NCI-H2227 (cell line): Measurements from ENCODE around the gene PSMB3.

Experiments
- DNase-seq: peaks from one replicate; lab custom pipeline; 2025; ENCODE audit not compliant: unreplicated experiment; lab: John Stamatoyannopoulos, UW

The PSMB3 gene

DNA sequence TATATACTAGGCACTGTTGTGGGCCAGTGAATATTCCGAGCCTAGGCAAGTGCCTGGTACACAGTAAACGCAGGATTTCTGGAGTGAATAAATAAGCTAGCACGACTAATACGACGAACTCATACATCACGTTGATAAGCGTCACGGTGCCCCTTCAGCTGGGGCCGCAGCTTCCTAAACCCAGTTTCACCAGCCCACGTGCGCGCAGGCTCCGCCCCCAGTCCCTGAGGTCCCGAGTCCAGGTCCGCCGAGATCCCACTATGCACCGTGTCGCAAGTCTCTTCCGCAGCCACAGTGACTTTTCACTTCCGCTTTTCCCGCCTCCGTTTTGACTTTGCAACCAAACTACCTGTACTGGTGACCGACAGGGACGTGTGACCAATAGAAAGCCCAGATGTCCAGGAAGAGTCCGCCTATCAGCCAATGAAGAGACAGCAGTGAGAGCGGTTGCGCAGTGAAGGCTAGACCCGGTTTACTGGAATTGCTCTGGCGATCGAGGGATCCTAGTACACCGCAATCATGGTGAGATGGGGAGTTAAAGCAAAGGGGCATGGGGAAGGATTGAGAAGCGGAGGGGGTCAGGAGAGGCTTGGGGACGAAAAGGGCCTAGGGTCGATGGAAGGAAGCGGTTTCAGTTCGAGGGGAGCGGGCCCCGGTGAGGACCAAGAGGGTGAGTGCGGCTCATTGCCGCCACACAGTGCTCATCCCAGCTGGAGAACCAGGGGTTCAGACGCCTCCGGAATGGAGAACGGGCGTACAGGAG is at the start of gene PSMB3:
Gene PSMB3 (plus strand): TSS at position 434 of the 763 bp plus-strand sequence. CDS start 86 bp downstream, at position 520.
- peak; percentile 99 for DNase-seq

DNA sequence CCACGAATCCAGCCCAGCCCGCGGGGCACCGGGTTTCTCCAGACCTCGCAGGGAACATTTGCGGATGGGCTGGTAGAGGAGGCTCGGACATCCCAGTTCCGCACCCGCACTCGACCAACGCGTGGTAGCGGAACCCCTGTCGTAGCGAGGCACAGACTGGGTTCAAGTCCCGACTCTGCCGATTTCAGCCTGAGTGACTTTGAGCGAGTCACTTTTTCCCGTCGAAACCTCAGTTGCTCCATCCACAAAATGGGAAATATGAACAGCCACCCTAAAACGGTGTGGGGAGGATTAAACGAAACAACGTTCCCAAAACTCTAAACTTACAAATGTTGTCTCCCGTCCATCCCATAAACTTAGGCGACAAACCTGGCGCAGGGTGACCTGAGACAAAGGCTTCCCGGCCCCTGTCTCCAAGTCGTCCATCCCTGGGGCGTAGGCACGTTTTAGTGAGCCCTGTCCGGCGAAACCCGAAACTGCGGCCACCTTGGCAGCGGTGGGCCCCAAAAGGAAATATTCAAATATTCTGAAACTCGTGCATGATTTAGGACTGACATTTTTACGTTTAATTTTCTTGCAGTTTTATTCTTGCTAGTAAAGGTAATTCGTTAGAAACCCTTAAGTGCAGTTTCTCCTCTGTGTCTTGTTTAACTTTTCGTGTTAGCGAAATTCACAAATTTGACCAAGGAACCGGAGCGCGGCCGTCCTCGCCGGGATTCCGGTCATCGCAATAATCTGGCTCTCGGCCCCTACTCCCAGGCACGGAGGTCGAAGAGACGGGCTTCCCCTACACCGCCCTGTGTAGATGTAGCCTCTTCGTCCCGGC is 49.4 kb upstream of the PSMB3 start:
- no peak for DNase-seq

DNA sequence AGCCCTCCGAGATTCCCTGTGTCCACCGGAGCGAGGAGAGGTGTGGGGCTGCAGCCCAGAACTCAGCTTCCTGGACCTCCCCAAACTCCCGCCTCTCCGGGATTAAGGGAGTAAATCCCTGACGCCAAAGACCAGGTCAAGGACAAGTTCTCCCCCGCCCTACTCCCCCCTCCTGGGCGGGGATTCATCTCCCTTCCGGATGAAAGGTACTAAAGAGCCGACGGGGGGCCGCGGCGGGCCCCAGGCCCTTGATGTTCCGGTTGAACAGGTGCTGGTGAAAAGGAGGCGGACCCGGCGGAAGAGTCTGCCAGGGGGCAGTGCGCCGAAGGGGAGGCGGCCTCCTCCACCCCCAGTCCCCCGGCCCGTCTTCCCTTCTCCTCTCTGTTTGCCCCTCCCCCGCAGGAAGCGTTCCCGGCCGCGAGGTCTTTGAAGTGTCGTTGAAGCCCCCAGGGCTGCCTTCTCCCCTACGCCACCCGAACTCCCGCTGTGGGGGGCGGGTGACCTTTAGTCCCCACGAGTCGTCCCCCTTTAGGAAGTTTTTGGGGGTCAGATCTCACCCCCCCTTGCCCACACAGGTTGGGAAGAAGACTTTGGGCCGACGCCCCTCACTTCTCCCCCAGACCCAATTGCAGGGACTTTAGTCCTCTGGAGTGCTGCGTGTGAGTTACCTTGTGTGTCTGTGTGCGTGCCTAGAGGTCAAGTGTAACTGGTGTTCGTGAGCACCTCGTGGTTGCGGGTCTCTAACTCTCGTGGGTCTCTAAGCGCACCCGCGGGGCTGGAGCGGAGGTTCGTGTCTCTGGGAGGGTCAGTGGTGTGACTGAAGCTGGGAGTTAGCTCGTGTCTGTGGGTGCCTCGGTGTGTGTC is 48.6 kb upstream of the PSMB3 start:
- DNase-seq, result peak; percentile 90

DNA sequence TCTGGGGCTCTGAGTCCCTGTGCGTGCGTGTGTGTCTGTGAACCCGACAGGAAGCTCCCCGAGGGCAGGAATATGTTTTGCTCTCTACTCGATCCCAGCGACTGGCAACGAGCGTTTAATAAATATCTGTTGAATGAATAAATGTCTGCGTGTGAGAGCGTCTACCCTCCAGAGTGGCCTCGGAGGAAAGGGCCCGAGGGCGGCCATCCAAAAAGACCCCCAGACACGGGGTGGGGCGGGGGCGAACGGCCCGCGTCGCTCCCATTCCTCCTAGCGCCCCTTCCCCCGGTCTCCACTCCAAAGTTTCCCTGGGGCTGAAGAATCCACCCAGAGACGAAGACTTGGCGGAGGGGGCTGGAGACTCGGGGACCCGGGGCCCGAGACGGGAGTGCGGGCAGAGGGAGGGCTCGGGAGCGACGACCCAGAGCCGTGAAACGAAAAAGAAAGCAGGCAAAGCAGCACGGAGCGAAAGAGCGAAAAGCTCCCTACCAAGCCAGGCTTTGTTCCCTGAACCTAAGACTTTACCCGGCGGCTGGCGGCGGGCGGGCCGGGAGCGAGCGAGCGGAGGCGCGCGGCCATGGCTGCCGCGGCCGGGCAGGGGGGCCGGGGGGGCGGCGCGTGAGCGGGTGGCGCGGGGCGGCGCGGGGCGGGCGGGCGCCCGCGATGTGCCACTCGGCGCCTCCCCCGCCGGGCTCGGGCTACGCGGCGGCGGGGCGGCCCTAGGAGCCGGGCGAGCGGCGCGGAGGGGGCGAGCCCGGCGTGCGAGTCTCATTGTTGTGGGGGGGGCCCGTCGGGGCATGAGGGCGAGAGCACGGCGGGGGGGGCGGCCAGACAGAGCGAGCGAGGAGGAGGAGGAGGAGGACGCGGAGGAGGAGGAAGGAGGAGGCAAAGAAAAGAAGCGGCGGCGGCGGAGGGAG is 47.7 kb upstream of the PSMB3 start, which contains the start of gene MLLT6:
Gene MLLT6 (plus strand): TSS at position 668 of the 917 bp plus-strand sequence. CDS start 360 bp downstream, outside the sequence.
- DNase-seq, result peak; percentile 89

DNA sequence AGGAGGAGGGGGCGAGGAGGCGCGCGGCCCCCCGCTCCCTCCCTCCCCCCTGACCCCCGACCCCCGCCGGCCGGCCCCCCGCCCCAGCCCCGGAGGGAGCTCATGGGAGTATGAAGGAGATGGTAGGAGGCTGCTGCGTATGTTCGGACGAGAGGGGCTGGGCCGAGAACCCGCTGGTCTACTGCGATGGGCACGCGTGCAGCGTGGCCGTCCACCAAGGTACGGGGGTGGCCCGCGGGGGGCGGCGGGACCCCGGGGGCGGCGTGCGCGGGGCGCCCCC is 47.1 kb upstream of the PSMB3 start:
- peak; percentile 60 for DNase-seq

DNA sequence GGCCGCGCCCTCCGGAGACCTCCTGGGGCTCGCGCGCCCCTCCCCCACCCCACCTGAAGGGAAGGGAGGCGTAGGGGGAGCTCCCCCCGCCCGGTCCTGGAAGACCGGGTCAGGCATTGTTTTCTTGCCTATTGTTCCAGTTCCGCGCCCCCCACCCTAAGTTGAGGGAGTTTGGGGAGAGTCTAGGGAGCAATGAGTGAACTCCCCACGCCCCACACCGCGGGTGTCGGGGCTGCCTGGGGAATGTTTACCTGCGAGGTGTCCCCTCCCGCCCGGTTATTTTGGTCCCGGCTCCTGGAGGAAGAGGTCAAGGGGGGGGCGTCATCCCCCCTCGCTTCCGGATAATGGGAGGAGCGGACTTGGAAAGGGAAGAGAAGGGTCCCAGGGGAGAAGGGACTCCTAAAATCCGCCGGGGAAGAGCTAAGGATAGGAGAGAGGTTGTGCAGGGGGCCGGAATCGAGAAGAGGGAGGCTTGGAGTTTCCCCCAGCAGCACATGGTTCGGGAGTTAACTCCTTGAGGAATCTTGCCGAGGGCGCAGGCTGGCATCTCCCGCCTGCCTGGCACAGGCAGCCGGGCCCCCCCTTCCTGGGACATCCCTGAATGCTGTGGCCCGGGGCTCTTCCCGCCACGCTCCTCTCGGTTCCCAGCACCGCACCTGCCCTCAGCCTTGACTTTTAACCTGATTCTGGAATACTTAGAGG is 46.6 kb upstream of the PSMB3 start:
- peak; percentile 65 for DNase-seq

DNA sequence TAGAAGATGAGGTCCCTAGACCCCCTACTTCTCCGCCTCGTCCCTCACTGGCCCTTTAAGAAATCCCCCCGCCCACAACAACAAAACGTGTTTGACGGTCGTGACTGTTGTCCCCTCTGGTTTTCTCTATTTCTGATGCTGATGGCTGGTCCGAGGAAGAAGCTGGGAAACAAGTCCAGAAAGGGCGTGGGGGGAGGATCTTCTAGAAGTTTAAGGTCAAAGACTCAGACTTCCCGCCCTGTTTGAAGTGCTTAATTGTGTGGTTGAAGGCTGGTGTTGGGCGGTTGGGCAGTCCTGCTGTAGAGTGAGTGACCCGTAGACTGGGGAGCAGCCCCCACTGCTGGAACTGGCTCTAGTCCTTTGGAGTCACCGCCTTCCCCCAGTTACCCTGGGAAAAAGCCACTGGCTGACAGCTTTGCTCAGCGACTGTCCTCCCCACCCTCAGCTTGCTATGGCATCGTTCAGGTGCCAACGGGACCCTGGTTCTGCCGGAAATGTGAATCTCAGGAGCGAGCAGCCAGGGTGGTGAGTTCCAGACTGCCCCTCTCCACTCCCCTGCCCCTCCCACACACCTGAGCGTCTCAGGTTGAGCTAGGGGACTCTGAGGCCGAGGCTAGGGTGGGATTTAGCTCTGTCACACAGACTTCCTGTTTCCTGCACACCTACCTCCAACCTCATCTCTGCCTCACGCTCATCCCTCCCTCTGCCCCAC is 45.9 kb upstream of the PSMB3 start:
- peak; percentile 56 for DNase-seq

DNA sequence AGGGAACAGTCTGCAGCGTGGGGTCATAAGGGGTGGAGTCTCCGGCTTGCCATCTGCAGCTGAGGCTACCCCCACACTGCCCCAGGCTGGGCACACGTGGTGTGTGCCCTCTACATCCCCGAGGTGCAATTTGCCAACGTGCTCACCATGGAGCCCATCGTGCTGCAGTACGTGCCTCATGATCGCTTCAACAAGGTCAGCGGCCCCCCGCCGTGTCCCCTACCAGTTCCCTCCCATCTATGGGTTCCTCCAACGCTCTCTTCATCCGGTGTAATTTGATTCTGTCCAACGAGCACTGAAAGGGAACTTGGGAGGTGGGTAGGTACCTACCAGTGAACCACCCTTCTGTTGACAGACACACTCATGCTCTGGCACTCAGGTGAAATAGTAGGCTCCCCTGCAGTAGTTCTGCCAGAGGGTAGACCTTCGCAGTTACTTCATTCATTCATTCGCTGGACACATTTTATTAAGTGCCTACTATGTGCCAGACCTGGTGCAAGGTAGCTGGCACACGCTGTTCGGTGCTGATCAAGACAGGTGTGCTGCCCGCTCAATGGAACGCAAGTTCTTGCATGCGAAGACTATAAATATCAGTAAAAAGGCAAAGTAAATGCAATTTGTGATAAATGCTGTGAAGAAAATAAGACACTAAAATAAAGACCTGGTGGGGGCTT is 44.7 kb upstream of the PSMB3 start:
- no peak for DNase-seq

DNA sequence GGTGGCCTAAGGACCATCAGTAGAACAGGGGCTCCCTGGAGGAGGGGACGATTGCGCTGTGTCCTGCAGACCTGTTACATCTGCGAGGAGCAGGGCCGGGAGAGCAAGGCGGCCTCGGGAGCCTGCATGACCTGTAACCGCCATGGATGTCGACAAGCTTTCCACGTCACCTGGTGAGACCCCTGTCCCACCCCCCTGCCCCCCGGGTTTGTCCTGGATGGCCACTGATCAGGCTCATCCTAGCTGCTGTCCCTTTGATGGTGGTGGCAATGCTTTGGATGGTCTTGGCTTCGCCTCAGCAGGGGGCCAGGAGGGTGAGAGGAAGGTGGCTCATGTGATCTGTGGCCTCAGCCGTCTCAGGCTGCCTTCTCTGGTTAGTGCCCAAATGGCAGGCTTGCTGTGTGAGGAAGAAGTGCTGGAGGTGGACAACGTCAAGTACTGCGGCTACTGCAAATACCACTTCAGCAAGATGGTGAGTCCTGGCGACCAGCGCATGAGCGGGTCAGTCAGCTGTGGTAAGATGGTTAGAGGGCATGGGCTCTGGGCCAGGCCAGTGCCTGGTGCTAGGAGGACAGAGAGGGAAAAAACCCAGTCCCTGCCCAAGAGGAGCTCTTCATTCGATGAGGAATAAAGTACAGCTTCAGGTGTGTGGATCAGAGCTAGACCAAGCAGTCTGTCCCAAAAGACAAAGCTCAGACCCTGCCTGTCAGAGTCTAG is 43.3 kb upstream of the PSMB3 start:
- no peak for DNase-seq

DNA sequence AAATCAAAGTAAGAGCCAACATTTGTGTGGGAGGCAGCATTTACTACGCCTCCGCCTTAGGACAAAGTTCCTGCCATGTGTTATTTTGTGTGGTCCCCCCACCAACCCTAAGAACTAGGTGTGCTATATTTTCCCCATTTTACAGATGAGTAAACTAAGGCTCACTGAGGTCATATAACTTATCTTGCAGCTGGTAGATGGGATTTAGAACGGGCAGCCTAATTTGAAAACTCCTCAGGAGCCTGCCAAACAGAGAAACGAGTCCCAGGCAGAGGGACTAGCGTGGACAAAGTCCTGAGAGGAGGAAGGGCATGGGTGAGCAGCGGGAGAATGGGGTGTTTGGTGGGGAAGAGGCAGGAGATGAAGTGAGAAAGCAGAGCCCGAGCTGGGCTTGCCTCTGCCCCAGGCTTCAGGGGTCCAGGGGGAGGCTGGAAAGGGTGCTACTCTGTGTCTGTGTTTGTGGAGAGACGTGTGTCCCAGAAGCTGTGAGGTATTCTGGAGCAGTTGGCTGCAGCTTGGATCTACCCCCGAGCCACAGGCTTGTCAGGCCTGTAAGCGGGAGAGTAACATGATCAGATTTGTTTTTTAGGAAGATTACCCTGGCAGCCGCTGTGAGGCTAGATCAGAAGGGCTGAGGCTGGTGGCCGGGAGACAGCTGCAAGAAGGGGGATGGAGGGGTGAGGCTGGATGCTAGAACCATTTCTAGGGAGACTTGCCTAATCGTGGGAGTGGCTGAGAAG is 42.5 kb upstream of the PSMB3 start:
- DNase-seq, result no peak

DNA sequence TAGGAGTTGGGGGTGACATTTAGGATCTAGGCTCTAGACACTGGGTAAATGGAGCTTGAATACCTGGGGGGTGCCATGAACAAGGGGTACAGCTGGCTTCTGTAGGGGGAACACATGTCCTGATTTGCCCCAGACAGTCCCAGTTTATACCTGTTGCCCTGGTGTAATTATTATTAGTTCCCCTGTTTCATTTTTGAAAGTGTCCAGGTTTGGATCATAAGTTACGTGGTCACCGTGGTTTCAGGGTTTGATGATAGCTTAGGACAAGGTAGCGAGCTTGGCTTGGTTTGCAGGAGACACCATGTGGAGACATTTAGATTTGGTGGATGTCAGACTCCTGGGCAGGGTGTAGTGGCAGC is 42.0 kb upstream of the PSMB3 start:
- no peak for DNase-seq

DNA sequence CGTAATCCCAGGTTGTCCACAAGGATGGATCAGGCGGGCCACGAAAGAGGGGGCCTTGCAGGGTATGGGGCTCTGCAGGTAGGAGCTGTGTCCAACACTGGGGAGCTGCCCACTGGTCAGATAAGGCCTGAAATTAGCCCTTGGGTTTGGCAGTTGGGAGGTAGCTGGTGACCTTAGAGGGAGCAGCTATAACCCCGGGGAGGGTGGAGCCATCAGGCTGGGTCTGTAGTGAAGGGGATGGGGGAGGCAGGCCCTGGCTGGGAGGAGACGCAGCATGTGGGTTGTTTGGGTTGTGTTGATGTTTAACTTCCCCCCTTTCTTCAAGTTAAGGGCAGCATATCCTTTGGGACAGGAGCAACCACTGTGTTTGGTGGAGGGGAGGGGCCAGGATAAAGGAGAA is 41.6 kb upstream of the PSMB3 start:
- DNase-seq, result no peak

DNA sequence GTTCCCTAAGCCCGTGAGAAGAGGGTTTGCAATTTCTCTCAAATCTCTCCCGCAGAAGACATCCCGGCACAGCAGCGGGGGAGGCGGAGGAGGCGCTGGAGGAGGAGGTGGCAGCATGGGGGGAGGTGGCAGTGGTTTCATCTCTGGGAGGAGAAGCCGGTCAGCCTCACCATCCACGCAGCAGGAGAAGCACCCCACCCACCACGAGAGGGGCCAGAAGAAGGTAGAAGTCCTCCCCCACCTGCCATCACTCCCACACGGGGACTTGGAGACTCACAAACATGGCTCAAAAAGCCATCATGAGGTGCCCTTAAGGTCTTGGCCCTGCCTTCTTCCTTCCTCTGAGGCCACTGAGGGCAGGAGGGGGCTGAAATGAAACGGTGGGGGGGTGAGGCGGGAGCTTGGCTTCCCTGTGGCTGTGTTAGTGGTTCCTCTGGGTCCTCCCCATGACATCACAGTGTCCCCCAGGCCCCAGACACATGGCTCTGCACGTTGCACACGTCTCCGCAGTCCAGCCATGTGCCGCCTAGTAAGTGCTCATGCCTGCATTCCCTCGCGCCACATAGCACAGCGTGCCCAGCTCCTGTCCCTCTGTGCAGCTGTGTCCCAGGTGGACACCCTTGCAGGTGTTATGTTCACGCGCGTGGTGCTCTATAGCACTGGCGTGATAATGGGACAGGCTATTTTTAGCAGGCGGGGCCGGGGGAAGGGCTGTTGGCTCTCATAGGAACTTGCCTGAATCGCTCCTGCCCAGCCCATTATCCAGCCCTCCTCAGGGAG is 40.6 kb upstream of the PSMB3 start:
- DNase-seq, result no peak

DNA sequence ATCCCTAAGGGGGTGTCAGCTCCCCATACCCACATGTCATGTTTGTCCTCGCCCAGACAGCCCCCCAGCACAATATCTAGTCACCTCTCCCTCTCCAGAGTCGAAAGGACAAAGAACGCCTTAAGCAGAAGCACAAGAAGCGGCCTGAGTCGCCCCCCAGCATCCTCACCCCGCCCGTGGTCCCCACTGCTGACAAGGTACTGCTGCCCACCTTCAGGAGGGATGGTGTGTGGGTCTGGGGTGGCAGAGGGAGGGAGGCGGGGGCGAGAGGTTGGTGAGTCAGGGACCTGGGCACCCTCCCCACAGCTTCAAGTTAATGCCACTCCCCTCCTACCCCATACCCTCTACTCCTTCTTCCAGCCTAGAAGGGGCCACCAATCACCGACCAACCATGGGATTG is 39.9 kb upstream of the PSMB3 start:
- no peak for DNase-seq

DNA sequence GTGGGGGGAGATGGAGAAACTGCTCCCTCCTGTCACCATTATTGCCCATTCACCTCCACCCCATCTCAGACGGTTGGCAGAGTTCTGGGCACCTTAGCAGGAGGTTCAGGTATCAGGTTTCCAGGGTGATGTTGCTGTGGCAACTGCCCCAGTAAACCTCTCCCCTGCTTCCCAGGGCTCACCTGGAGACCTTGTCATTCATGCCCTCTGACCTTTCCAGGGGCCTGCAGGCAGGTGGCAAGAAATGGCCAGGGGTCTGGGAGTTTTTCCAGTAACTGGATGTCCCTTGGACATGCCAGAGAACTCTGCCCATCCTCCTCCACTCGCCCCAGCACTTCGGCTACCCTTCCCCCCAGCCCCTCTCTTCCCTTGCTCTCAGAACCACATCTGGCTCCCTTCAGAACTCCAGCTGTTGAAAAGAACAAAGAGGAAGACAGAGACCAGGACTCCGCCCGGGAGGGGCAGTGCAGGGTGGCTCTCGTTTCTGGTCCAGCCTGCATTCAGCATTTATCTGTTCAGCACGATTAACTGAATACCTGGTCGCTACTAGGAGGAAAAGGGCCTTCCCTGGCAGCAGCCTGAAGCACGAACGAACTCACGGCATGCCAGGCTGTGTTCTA is 39.0 kb upstream of the PSMB3 start:
- DNase-seq, result no peak
